HG03280 (cell line): Measurements from ENCODE around the gene KCNAB1.

ENCODE experiments used
- ATAC-seq: cut with Tn5 transposase; IDR thresholded peaks from one replicate; pipeline ENCODE4 v1.9.1; 2021; ENCODE audit warnings: mild to moderate bottlenecking, moderate library complexity; ENCODE audit not compliant: unreplicated experiment

Gene KCNAB1

DNA sequence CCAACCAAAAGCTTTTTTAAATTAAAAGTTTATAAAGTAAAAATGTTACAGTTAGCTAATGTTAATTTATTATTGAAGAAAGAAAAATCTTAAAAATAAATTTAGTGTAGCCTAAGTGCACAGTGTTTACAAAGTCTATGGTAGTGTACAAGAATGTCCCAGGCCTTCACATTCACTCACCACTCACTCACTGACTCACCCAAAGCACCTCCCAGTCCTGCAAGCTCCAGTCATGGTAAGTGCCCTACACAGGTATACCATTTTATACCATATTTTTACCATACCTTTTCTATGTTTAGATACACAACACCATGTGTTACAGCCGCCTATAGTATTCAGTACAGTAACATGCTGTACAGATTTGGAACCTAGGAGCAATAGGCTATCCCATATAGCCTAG lies 405.4 kb downstream of the KCNAB1 start:
- no peak for ATAC-seq

DNA sequence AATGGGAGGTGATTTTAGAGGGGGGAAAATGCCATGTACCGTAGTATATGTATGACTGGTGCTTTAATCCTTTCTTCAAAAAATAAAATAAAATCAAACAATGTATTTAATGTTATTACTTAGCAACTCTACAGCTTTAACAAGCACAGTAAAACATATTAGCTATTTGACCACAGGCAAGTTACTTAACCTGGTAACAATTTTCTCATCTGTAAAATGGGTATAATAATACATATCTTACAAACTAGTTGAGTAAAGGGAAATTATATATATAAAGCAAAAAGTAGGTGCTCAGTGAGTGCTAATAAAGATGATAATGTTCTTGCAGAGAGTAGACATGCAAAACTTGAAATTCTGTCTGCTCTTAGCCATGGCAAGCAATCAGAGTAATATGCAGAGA lies 406.7 kb downstream of the KCNAB1 start:
- ATAC-seq, result no peak

DNA sequence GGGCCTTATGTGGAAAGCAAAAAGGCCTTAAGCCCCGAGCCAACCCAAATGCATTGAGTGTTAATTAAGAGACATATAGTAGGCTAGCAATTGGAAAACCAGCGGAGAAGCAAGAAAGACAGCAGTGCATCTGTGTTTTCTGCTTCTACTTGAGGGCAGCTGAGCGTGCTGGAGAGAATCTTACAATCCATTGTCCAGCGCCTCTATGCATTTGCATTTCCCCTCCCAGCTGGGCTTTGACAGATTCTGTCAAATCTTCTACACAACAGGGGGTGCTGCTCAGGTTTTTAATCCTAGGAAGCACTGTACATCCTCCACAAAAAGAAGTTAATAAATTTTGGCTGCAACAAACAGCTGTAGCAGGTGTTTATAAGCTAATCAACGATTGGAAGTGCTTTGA lies 410.6 kb downstream of the KCNAB1 start:
- no peak for ATAC-seq

DNA sequence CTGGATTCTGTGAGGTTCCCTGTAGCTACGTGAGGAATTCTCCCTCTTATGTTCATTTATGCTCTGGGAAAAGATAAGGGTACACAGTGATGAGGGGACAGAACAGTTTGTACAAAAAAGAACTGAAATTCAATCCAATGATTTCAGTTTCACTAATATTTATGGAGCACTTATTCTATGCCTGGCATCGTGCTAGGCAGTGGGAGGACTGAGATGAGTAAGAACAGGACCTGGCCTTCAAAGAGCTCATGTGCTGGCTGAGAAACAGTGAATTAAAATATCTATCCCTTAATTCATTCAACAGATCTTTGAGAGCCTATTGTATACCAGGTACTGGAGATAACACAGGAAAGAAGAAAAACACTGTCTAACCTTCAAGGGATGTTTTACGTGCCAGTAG lies 412.4 kb downstream of the KCNAB1 start:
- no peak for ATAC-seq

DNA sequence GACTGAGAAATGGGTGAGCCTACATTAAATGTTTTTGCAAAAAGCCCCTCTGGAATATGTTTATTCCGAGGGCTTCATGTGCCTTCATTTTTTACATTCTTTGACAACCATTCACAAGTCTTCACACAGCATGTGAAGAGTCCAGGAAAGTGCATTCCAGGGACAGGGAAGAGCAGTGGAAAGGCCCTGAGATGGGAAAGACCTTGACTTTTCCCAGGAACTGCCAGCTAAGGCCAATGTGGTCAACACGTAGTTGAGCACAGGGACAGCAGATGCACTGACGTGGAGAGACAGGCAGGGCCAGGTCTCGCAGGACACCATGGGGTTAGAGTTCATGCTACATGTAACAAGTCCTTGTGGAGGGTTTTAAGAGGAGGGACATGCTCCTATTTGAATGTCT lies 412.8 kb downstream of the KCNAB1 start:
- ATAC-seq, result no peak

DNA sequence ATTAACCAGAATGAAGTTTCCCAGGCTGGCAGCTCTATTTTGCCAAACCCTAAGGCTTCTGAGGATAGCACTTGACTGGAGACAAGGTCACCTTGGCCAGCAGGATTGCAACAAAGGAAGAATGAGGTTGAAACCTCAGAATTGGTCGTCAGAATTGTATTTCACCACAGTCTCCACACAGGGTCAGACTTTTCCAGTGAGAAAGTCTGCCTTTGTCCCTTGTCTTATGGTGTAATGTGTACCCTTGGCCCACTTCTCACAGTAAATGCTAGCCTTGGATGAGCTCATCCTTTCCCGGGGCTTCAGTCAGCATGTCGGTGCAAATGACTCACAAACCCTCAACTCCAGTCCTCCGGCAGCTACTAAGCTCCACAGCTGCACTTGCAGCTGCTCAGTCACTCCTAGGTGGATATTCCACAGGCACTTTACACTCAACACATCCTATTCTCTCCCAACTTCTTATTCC lies 414.8 kb downstream of the KCNAB1 start:
- ATAC-seq, result no peak

DNA sequence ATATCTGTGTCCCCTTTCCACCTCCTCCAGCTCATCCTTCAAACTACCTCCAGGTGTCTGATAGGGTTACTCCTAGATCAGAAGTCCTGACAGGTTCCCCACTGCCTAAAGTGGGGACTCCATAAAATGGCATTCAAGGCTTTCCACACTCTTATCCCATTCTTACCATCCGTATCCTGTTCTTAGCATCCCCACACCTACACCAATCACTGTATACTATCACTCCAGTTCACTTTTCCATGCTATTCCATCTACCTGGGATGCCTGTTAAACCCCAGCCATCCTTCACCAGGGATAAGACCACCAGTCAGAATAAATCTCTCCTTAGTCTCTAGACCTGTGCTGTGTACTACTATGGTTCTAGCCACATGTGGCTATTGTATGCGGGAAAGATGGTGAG lies 415.4 kb downstream of the KCNAB1 start:
- ATAC-seq, result no peak

DNA sequence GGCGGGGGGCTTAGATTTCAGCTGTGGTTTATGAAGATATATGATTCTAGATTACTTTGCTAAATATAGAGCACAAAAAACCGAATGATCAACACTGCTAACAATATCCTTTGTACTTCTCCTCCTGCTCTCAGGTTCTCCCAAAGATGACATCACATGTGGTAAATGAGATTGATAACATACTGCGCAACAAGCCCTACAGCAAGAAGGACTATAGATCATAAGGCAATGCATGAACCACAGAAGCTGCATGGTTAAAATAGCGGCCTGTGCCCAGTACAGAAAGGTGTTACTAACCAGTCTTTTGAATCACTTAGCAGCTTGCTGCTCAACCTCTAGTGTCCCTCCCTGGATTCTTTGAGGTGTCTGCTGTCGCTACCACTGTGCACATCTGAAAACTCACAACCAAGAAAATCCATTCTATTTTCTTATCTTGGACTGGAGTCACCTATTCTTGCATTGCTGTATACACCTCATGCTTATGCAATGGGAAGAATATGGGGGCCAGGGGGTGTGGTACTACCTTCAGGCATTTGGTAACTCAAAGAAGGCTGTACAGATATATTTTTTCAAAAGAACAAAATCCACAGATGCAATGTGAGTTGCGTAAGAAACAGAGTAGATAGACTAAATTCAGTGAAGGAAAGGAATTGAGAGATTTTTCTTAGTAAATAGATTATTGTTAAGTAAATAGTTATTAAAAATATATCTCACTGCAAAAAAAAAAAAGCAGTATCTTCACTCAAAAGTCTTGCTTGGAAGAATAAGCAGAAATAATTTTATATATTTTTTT lies 416.3 kb downstream of the KCNAB1 start:
- ATAC-seq, result no peak

DNA sequence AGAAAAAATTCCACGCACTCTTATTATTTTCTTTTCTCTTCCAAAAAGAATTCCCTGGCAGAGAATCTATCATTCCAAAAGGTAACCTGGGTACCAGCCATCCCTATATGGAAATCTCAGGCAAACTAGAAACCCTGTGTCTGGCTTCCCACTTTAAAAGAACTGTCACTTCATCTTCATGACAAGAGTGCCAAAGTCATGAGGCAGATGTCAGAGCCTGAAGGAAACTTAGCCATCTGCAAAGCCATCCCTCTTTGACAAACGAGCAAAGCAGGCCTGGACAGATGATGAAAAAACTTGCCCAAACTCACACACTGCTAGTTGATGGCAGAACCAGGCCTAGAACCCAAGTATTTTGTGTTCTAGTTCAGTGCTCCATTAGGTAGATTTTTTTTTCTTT lies 418.7 kb downstream of the KCNAB1 start:
- ATAC-seq, result no peak

DNA sequence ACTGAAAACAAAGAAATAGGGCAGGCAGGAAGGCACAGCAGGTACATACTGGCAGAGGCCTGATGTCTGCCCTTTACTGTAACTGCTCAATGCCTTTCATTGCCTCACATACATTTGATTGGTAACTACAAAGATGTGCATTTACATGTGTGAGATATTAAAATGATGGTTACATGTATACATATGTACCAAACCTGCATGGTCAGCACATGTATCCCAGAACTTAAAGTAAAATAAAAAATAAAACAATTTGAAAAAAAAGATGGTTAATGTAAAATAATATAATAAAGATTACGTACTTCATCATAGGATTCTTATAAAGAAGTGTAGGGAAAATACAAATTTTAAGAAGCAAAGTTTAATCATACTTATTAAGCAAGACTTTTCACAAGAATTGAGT lies 419.4 kb downstream of the KCNAB1 start:
- ATAC-seq, result no peak

DNA sequence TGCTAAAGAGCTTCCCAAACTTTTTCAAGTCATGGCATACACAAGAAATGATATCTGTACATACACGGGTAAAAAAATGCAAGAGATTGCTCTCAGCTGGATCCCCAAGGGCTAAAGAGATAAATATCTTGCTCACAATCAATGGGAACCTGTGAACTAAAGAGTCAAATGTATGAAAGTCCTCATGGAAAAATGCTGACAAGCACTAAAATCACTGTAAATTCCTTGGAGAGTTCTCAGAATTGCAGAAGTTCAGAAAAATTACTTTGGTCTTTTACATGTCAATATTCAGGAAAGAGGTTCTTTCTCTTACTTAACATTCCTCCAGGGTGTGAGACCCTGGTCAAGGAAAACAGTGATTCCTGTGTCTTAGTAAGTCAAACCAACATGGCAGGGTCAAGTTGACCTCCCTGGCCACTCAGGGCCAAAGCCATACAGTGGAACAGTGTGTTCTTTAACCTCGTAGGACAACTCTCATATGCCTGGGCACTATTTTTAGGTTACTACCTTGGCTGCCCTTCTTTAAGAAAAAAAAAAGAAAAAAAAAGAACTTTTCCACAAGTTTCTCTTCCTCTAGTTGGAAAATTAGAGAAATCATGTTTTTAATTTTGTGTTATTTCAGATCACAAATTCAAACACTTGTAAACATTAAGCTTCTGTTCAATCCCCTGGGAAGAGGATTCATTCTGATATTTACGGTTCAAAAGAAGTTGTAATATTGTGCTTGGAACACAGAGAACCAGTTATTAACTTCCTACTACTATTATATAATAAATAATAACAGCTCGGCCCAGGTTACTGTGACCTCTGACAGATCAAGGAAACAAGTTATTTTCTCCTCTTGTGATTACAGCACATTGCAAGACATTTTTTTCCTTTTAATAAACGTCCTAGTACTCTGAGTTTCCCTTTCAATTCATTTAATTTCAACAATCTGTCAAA lies 422.0 kb downstream of the KCNAB1 start:
- no peak for ATAC-seq

DNA sequence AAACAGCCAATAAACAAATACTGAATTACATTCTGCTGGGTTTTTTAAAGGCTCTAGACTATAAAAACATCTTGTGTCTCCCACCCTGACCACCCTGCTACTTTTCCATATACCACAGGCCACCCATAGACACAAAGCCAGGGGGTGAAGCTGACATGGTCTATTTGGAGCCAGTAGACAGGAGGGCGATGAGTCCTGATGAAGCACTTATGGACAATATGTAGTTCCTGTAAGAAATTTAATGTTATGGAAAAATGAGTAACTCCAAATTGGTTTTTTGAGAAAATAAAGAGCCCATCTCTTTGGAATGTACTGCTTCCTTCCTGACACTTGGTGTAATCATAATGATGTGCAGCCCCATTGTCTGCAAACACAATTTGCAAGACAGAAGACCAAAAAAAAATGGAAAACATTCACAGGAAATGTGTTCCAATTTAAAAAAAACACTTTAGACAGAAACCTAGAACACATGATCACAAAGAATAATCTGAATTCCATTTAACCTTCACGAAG lies 422.7 kb downstream of the KCNAB1 start:
- ATAC-seq, result no peak

DNA sequence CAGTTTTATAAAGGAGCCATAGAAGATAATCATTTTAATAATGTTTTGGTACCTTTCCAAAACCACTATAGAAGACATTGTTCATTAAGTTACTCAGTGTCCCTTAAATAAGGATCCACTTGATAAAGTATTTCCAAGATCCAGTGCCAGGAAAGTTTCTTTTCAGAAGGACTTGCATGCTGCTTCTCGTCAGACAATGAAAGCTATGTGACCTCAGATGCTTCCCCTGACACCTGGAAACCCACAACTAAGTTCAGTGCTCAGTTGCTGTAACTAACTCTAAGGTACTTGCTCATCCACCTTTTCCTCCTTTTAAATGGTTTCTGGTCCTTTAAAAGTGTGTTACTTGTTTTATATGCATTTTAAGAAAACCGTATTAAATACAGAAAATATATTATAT lies 427.3 kb downstream of the KCNAB1 start:
- ATAC-seq, result no peak

DNA sequence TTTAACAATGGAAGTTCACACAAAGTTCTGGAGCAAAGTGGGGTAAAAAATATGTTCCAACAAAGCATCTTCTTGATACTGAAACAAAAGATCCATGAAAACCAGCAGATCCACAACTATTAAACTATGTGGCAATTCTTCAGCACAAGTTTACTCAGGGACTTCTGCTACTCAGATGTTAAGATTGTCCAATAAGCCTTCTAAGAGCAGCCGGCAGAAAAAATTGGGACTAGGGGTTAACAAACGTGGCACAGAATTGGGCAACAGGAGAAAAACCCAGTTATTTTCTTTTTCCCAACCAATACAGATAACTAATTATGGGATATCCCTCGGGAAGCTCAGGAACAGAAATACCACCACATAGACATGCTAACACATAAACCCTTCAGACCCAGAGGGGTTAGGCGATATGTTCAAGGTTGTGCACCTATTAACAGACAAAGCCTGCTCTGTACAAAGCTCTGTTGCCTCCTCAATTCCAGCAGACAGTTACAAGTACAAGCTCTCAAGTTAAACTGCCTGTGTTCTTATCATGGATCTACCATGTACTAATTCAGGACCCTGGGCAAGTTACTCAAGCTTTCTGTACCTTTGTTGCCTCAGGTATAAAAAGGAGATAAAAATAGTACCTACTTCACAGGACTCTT lies 427.8 kb downstream of the KCNAB1 start:
- no peak for ATAC-seq

DNA sequence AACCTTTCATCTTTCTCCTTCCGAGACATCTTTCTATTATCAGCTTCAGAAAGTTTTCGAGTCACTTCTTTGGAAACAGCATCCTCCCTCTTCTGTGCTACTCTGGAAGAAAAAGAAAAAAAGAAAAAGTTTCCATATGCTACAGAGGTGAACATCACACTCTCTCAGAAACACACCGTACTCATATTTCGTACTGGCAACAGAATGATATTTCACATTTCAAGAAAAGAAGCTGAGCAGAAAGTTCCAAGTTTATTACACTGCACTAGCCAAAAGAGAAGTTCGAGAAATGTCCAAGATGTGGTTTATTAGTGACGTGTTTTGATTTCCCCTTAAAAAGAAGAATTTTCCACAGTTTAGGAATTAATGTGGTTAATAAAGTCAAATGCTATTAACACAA lies 428.5 kb downstream of the KCNAB1 start:
- ATAC-seq, result no peak

DNA sequence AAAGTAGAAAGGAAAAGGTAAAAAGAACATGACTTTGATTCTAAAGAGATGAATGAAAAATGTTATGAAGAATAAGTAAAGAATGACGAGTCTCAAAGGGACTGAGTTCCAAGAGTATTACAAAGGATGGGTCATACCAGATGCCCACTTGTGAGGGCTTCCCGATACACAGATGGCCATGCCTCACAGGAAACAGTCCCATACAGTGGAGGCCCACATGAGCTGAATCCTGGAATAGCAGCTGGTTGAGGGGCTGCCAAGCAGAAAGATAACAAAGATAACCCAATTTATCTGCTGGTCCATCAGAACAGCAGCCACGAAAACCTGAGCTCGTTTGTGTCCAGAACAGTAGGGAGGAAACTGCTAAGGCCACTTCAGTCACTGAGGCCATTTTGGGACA lies 430.9 kb downstream of the KCNAB1 start:
- no peak for ATAC-seq

DNA sequence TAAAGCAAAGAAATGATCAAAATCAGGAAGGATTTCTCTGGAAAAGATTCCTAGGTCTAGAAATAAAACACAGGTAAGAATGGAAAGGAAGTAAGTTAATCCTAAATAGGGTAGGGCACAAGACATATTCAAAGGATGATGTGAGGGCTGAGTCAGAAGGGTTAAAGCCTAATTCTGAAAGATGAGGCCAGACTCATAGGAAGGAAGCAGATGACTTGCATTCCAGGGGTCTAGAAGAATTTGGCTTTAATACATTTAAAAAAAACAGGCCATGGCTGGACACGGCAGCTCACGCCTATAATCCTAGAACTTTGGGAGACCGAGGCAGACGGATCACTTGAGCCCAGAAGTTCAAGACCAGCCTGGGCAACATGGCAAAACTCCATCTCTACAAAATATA lies 431.4 kb downstream of the KCNAB1 start:
- ATAC-seq, result no peak

DNA sequence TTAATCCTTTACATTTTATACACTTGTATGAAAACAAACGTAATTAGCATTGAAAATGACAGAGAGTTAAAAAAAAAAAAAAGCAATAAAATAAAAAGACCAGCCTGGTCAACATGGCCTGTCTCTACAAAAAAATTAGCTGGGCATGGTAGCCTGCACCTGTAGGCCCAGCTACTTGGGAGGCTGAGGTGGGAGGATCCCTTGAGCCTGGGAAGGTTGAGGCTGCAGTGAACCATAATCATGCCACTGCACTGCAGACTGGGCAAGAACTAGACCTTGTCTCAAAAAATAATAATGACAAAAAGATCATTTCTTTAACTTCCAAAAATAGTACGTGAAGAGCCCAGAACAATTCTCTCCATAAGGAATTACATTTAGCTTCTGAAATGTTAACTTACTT lies 432.6 kb downstream of the KCNAB1 start:
- ATAC-seq, result no peak

DNA sequence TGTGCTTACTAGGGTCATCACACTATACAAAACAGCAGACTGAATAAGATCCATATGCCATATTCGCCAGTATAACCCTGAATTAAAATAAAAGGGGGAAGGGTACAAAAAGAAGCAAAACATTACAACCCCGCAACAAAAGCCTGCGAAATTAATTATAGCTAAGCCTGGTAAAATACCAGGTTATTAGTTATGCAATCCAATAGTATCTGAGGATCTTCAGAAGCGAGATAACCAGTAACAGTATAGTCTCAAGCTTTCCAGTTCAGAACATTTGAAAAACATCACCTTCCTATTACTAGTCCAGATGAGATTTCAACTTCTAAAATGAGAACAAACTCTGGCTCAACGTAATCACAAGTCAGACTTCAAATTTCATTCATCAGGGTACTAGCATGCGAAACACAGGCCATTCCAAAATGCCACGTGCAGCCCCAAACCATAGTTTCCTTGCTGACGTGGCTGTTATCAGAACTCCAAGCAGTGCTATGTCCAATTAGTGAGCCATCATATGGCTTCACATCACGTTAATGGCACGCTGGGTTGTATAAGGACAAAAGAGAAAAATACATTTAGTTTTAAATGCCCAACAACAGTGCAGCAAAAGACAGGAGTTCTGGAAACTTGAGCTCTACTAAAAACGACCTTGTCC lies 433.5 kb downstream of the KCNAB1 start:
- ATAC-seq, result no peak

DNA sequence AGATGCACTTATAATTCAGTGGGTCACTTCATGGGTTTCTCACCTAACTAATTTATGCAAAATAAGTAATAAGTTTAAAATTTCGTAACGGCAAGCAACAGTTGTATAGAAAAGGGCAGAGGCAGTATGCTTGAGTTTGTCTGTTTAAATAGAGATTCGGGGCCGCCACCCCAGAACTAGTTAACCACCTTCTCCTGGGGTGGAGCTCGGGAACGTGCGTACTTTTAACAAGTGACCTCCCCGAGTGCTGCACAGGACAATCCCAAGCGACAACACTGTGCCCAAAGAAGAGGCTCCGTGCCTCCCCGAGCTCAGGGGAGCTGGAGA lies 434.1 kb downstream of the KCNAB1 start:
- no peak for ATAC-seq
